PC-9 (cell line): Measurements from ENCODE around the gene CEP192. TPM values are rescaled to one million over a fixed set of nuclear protein-coding genes. Genes with fewer than 3 reads are reported as not detected.

Experiments used
- BruUV-seq: library from RNA; stranded (reverse); fragments of 400-500 nt; replicated peaks from 2 replicates; lab custom pipeline; 2021; lab: Mats Ljungman, UMichigan
- CTCF ChIA-PET: fragments of 300-600 bp; sonication (Branson Sonifier 250); formaldehyde crosslinking; loops from one replicate; lab custom pipeline; 2022; ENCODE audit warnings: antibody characterized with exemption; lab: Charles Lee
- POLR2A ChIA-PET: fragments of 300-600 bp; sonication (Branson Sonifier 250); formaldehyde crosslinking; loops from one replicate; lab custom pipeline; 2022; ENCODE audit warnings: antibody characterized with exemption; ENCODE audit not compliant: unreplicated experiment; lab: Charles Lee
- DNase-seq, 2 experiments: peaks; one replicate each; pipeline versions ENCODE4 v3.0.0 to v3.0.0-alpha.2; 2015 to 2022; ENCODE audit warnings: mixed read lengths in 1 of 2
- H2AFZ ChIP-seq: fragments of 200-600 bp; sonication (generic); 2 replicates; pipeline ENCODE4 v1.8.1; 2017; ENCODE audit warnings: antibody characterized with exemption
- H3F3A ChIP-seq: fragments of 200-600 bp; sonication (generic); 2 replicates; pipeline ENCODE4 v1.8.1; 2017; ENCODE audit warnings: antibody characterized with exemption, mild to moderate bottlenecking, low read depth; ENCODE audit not compliant: insufficient read depth
- H3K27ac ChIP-seq: fragments of 200-600 bp; sonication (generic); 2 replicates; pipeline ENCODE4 v1.6.1; 2016; ENCODE audit warnings: mixed run types
- H3K27me3 ChIP-seq: fragments of 200-600 bp; sonication (generic); 2 replicates; pipeline ENCODE4 v1.6.1; 2016; ENCODE audit warnings: low read depth, mixed run types; ENCODE audit not compliant: insufficient read depth
- H3K36me3 ChIP-seq: fragments of 200-600 bp; sonication (generic); 2 replicates; pipeline ENCODE4 v1.6.1; 2016; ENCODE audit warnings: low read depth, mixed run types
- H3K4me1 ChIP-seq: fragments of 200-600 bp; sonication (generic); replicated peaks from 2 replicates; pipeline ENCODE4 v1.6.1; 2016; ENCODE audit warnings: mixed run types; ENCODE audit not compliant: insufficient read depth
- H3K4me2 ChIP-seq: fragments of 200-600 bp; sonication (generic); 2 replicates; pipeline ENCODE4 v1.6.1; 2017; ENCODE audit warnings: mixed run types
- H3K4me3 ChIP-seq: fragments of 200-600 bp; sonication (generic); 2 replicates; pipeline ENCODE4 v1.6.1; 2016; ENCODE audit warnings: mixed run types
- H3K79me2 ChIP-seq: fragments of 200-600 bp; sonication (generic); 2 replicates; pipeline ENCODE4 v1.6.1; 2017; ENCODE audit warnings: low read depth, mixed run types
- H3K9me2 ChIP-seq: fragments of 200-600 bp; sonication (generic); 2 replicates; pipeline ENCODE4 v1.8.1; 2017; ENCODE audit warnings: mild to moderate bottlenecking; ENCODE audit not compliant: insufficient read depth
- H3K9me3 ChIP-seq: fragments of 200-600 bp; sonication (generic); 2 replicates; pipeline ENCODE4 v1.8.1; 2016; ENCODE audit warnings: low read depth; ENCODE audit not compliant: insufficient read depth
- H4K20me1 ChIP-seq: fragments of 200-600 bp; sonication (generic); 2 replicates; pipeline ENCODE4 v1.8.1; 2017; ENCODE audit not compliant: insufficient read depth
- CTCF ChIP-seq: fragments of 200-600 bp; sonication (generic); conservative IDR thresholded peaks from 2 replicates; pipeline ENCODE4 v1.6.1; 2017; ENCODE audit warnings: mixed run types, antibody characterized with exemption, mild to moderate bottlenecking, moderate library complexity
- EZH2 ChIP-seq: fragments of 200-600 bp; sonication (generic); IDR thresholded peaks from 2 replicates; pipeline ENCODE4 v1.8.0; 2017; ENCODE audit warnings: antibody characterized with exemption, low read depth
- intact Hi-C: fragments of 100-400 bp; cut with micrococcal nuclease; formaldehyde crosslinking; loops from one replicate; pipeline ENCODE4 v1.10.0; 2022; ENCODE audit not compliant: unreplicated experiment
- total RNA-seq: library from RNA; stranded (reverse); gene quantifications from 2 replicates; pipeline ENCODE4 v1.2.3, GENCODE V29; 2021

CEP192 gene
- total RNA-seq, 1 experiment from 2014 or later: 44.9 TPM

- ChIA-PET POLR2A (interaction anchor here (0.6 kb wide), 1 partner anchor 11 kb away, joined by 3 read pairs; no protein-coding TSS in a partner anchor), CTCF (no interaction called here)
- BruUV-seq: no TSS peak
- Histone ChIP-seq H3K4me1 (no peaks in the 10 kb centered on the region), H3K4me2 (no peak overlapping the region), H3K36me3 (peaks cover 19% of the 10 kb centered on the region; the same call in 1 of the 2 replicates), H3K9me3 (no peaks in the 10 kb centered on the region), H3F3A (no peaks in the 10 kb centered on the region), H3K27me3 (no peaks in the 10 kb centered on the region), H3K79me2 (no peaks in the 10 kb centered on the region), H3K27ac (no peak overlapping the region), H3K4me3 (no peak overlapping the region), H4K20me1 (no peaks in the 10 kb centered on the region), H2AFZ (no peak overlapping the region), H3K9me2 (no peaks in the 10 kb centered on the region)
- no peak for TF ChIP-seq CTCF
- TF ChIP-seq EZH2: no peak
- DNase-seq: no peak
- intact Hi-C loops: loop anchor here (10.0 kb wide), 1 partner anchor 64 kb away; no protein-coding TSS in a partner anchor
These were observed 117.2 kb downstream of the CEP192 start for GRCh38 chr18:13108330-13108729.

- no peak for TF ChIP-seq EZH2
- no peak for TF ChIP-seq CTCF
- no peaks in the 10 kb centered on the region for H3K9me3 ChIP-seq
- no peaks in the 10 kb centered on the region for H4K20me1 ChIP-seq
- no peaks in the 10 kb centered on the region for H3K27me3 ChIP-seq
- DNase-seq: no peak
- no TSS peak for BruUV-seq
- no peak overlapping the region for H3K4me3 ChIP-seq
- no peak overlapping the region for H2AFZ ChIP-seq
- no peak overlapping the region for H3K4me2 ChIP-seq
- H3K4me1 ChIP-seq: no peaks in the 10 kb centered on the region
- POLR2A ChIA-PET: no interaction called here
- CTCF ChIA-PET: no interaction called here
- no peaks in the 10 kb centered on the region for H3K9me2 ChIP-seq
- H3K79me2 ChIP-seq: no peaks in the 10 kb centered on the region
- H3F3A ChIP-seq: no peaks in the 10 kb centered on the region
- intact Hi-C loops: loop anchor here (10.0 kb wide), 1 partner anchor 54 kb away; no protein-coding TSS in a partner anchor
- 0 out of 2 replicates have a peak, but pooled peaks cover 10% of the 10 kb centered on the region for H3K36me3 ChIP-seq
- no peak overlapping the region for H3K27ac ChIP-seq
These were observed 119.4 kb downstream of the CEP192 start for GRCh38 chr18:13110559-13110958.

GRCh38 chr18:13112982-13113381 is 121.8 kb downstream of the CEP192 start:
- H3K9me2 ChIP-seq: no peaks in the 10 kb centered on the region
- no peak overlapping the region for H3K4me3 ChIP-seq
- no peaks in the 10 kb centered on the region for H4K20me1 ChIP-seq
- H2AFZ ChIP-seq: no peak overlapping the region
- H3K27ac ChIP-seq: no peak overlapping the region
- no peak for DNase-seq
- ChIA-PET POLR2A (no interaction called here), CTCF (no interaction called here)
- no TSS peak for BruUV-seq
- TF ChIP-seq CTCF (no peak), EZH2 (no peak)
- no peaks in the 10 kb centered on the region for H3K79me2 ChIP-seq
- peaks cover 12% of the 10 kb centered on the region; the same call in 1 of the 2 replicates for H3K36me3 ChIP-seq
- no peak overlapping the region for H3K4me2 ChIP-seq
- H3F3A ChIP-seq: no peaks in the 10 kb centered on the region
- no peaks in the 10 kb centered on the region for H3K9me3 ChIP-seq
- intact Hi-C loops: loop anchor here (10.0 kb wide), 1 partner anchor 52 kb away; no protein-coding TSS in a partner anchor
- no peaks in the 10 kb centered on the region for H3K27me3 ChIP-seq
- H3K4me1 ChIP-seq: no peaks in the 10 kb centered on the region
